Measurements from ENCODE around the gene PLPPR3.

The PLPPR3 gene

GRCh38 chr19:778910-779653, 42.7 kb downstream of the PLPPR3 start:
- DNase-seq (ENCODE audit: low read depth in 4 of 4, low spot score in 1 of 4), result no peak

- no peak for DNase-seq (ENCODE audit: low read depth in 4 of 4, low spot score in 1 of 4)
Measured at GRCh38 chr19:776549-776948, 45.2 kb downstream of the PLPPR3 start.

GRCh38 chr19:772730-773436, 48.9 kb downstream of the PLPPR3 start:
- DNase-seq (ENCODE audit: low read depth in 4 of 4, low spot score in 1 of 4), result no peak

- no peak for DNase-seq (ENCODE audit: low read depth in 4 of 4, low spot score in 1 of 4)
Measured at GRCh38 chr19:772063-772462, 49.7 kb downstream of the PLPPR3 start.

- peak in 1 of 4 experiments; percentile 13 for DNase-seq (ENCODE audit: low read depth in 4 of 4, low spot score in 1 of 4)
Measured at GRCh38 chr19:771332-771785, 50.4 kb downstream of the PLPPR3 start.

GRCh38 chr19:769616-770015, 52.1 kb downstream of the PLPPR3 start:
- DNase-seq (ENCODE audit: low read depth in 4 of 4, low spot score in 1 of 4), result no peak

- no peak for DNase-seq (ENCODE audit: low read depth in 4 of 4, low spot score in 1 of 4)
Measured at GRCh38 chr19:768424-768823, 53.3 kb downstream of the PLPPR3 start.

- DNase-seq (ENCODE audit: low read depth in 4 of 4, low spot score in 1 of 4), result no peak
Measured at GRCh38 chr19:765179-765738, 56.5 kb downstream of the PLPPR3 start.

GRCh38 chr19:764301-764700, 57.5 kb downstream of the PLPPR3 start:
- DNase-seq (ENCODE audit: low read depth in 4 of 4, low spot score in 1 of 4), result no peak

- DNase-seq (ENCODE audit: low read depth in 4 of 4, low spot score in 1 of 4), result no peak
Measured at GRCh38 chr19:763869-764268, 57.9 kb downstream of the PLPPR3 start.

GRCh38 chr19:763181-763580, 58.6 kb downstream of the PLPPR3 start:
- no peak for DNase-seq (ENCODE audit: low read depth in 4 of 4, low spot score in 1 of 4)

Measured in stimulated activated CD4-positive, alpha-beta T cell treated with anti-CD3 and anti-CD28 coated beads, Interleukin-1b, Interleukin-23, amount 100 ng/mL, for 24 hours (primary cell).